ENCODE measurements around the gene ARX.

DNA sequence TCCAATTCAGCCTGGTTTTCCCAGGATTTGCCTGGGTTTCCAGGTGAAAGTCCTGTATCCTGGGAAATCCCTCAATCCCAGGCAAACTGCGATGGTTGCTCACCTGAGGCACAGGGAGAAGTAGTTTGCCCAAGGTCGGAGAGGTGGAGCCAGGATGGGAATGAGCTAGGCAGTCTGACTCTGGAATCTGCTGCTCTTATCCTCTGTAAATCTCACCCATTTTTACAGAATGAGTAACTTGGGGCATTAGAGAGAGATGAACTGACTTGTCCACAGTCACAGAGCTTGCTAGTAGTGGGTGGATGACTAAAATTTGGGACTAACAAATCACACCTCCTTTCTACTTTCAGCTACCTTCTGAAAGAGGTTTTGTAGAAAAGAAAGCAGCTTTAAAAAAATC lies 9.8 kb upstream of the ARX start:
- TF ChIP-seq POLR2A (IDR thresholded peaks at IDR 0.05): no peak
- TF ChIP-seq, protein P1, sequence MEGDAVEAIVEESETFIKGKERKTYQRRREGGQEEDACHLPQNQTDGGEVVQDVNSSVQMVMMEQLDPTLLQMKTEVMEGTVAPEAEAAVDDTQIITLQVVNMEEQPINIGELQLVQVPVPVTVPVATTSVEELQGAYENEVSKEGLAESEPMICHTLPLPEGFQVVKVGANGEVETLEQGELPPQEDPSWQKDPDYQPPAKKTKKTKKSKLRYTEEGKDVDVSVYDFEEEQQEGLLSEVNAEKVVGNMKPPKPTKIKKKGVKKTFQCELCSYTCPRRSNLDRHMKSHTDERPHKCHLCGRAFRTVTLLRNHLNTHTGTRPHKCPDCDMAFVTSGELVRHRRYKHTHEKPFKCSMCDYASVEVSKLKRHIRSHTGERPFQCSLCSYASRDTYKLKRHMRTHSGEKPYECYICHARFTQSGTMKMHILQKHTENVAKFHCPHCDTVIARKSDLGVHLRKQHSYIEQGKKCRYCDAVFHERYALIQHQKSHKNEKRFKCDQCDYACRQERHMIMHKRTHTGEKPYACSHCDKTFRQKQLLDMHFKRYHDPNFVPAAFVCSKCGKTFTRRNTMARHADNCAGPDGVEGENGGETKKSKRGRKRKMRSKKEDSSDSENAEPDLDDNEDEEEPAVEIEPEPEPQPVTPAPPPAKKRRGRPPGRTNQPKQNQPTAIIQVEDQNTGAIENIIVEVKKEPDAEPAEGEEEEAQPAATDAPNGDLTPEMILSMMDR (IDR thresholded peaks at IDR 0.05): no peak

All from body of pancreas (tissue), 4 donors.